GM21528 (cell line): Measurements from ENCODE around the gene VCPKMT.

Experiments used
- ATAC-seq: cut with Tn5 transposase; IDR thresholded peaks from one replicate; pipeline ENCODE4 v1.9.1; 2021; ENCODE audit warnings: mild to moderate bottlenecking, moderate library complexity; ENCODE audit not compliant: unreplicated experiment, low FRiP score

VCPKMT gene

GRCh38 chr14:50068496-50068895 is 47.9 kb downstream of the VCPKMT start:
- no peak for ATAC-seq

GRCh38 chr14:50067723-50068495 is 48.5 kb downstream of the VCPKMT start:
- ATAC-seq, result no peak

GRCh38 chr14:50065583-50065982 is 50.8 kb downstream of the VCPKMT start:
- no peak for ATAC-seq

GRCh38 chr14:50064993-50065392 is 51.4 kb downstream of the VCPKMT start:
- ATAC-seq, result peak; percentile 66

- ATAC-seq, result no peak
These were observed 52.4 kb downstream of the VCPKMT start for GRCh38 chr14:50063876-50064420.

- no peak for ATAC-seq
These were observed 53.8 kb downstream of the VCPKMT start for GRCh38 chr14:50062438-50063085.

GRCh38 chr14:50061664-50062437 is 54.5 kb downstream of the VCPKMT start:
- ATAC-seq, result peak; percentile 65

GRCh38 chr14:50060871-50061663 is 55.3 kb downstream of the VCPKMT start:
- no peak for ATAC-seq

GRCh38 chr14:50059763-50060616 is 56.4 kb downstream of the VCPKMT start:
- no peak for ATAC-seq
